K562 (cell line): ENCODE results near the gene ZNF48. TPM values are rescaled to one million over a fixed set of nuclear protein-coding genes. Genes with fewer than 3 reads are reported as not detected.

Experiments used
- ARNT ChIP-seq, 2 experiments: fragments of 450-650 bp; IDR thresholded peaks; 2 replicates each; pipeline ENCODE4 v1.6.1; 2016; ENCODE audit warnings: mild to moderate bottlenecking in 1 of 2
- CHD2 ChIP-seq: IDR thresholded peaks from 2 replicates; pipeline ENCODE4 v1.6.1; 2011; ENCODE audit warnings: low read depth, low read length
- CREB1 ChIP-seq, 2 experiments: sonication (generic) in 1 of 2; formaldehyde crosslinking in 1 of 2; IDR thresholded peaks; 2 replicates each; pipeline versions ENCODE4 v1.6.1 to v1.8.0; 2012 to 2022; ENCODE audit warnings: inconsistent platforms in 1 of 2, mild to moderate bottlenecking in 1 of 2, missing genetic modification reagents in 1 of 2, moderate library complexity in 1 of 2
- CXXC5 ChIP-seq: fragments of 250-450 bp; sonication (Bioruptor Pico); IDR thresholded peaks from 2 replicates; pipeline ENCODE4 v1.8.0; 2022; ENCODE audit warnings: inconsistent platforms, mild to moderate bottlenecking, moderate library complexity
- E2F1 ChIP-seq: sonication (generic); formaldehyde crosslinking; IDR thresholded peaks from 2 replicates; pipeline ENCODE4 v1.8.1; 2023; ENCODE audit warnings: mild to moderate bottlenecking, missing genetic modification reagents, moderate library complexity
- GABPA ChIP-seq: fragments of 200-800 bp; sonication (Bioruptor generic); conservative IDR thresholded peaks from 2 replicates; pipeline ENCODE4 v1.6.1; 2016; ENCODE audit warnings: low read depth, missing genetic modification characterization, missing compliant biosample characterization
- HINFP ChIP-seq: fragments of 450-650 bp; conservative IDR thresholded peaks from 2 replicates; pipeline ENCODE4 v1.6.1; 2016; ENCODE audit warnings: missing genetic modification characterization, low read depth, mild to moderate bottlenecking, control low read depth, missing compliant biosample characterization
- IRF2 ChIP-seq: sonication (generic); formaldehyde crosslinking; IDR thresholded peaks from 2 replicates; pipeline ENCODE4 v1.8.1; 2022; ENCODE audit warnings: mild to moderate bottlenecking, missing genetic modification reagents
- KAT2B ChIP-seq: IDR thresholded peaks from one replicate; pipeline ENCODE4 v1.6.1; 2012; ENCODE audit warnings: low read depth, mild to moderate bottlenecking, control low read depth, inconsistent platforms, low read length, moderate library complexity
- KDM5B ChIP-seq: fragments of 200-600 bp; sonication (generic); IDR thresholded peaks from 2 replicates; pipeline ENCODE4 v1.6.1; 2012; ENCODE audit warnings: low read depth, mild to moderate bottlenecking, moderate library complexity, low read length, control low read depth, inconsistent platforms; ENCODE audit not compliant: insufficient replicate concordance
- MTF1 ChIP-seq: fragments of 250-450 bp; sonication (Bioruptor Pico); IDR thresholded peaks from 2 replicates; pipeline ENCODE4 v1.9.0; 2021; ENCODE audit warnings: moderate library complexity, mild to moderate bottlenecking, inconsistent platforms, borderline replicate concordance
- PKNOX1 ChIP-seq: fragments of 450-650 bp; IDR thresholded peaks from 2 replicates; pipeline ENCODE4 v1.6.1; 2016
- POLR2H ChIP-seq: IDR thresholded peaks from 2 replicates; pipeline ENCODE4 v1.6.1; 2016; ENCODE audit warnings: missing genetic modification characterization, low read depth, mild to moderate bottlenecking, control low read depth, missing compliant biosample characterization, moderate library complexity
- RBBP5 ChIP-seq: fragments of 200-600 bp; sonication (generic); IDR thresholded peaks from 2 replicates; pipeline ENCODE4 v1.6.1; 2012; ENCODE audit warnings: borderline replicate concordance, mild to moderate bottlenecking, low read length, control low read depth, inconsistent platforms; ENCODE audit not compliant: insufficient read depth, poor library complexity, severe bottlenecking
- RBFOX2 ChIP-seq: fragments of 200-400 bp; formaldehyde crosslinking; IDR thresholded peaks from 2 replicates; pipeline ENCODE4 v1.6.1; 2017; ENCODE audit warnings: low read depth, mild to moderate bottlenecking, low read length, moderate library complexity
- SIRT6 ChIP-seq: IDR thresholded peaks from one replicate; pipeline ENCODE4 v1.6.1; 2012; ENCODE audit warnings: low read depth, mild to moderate bottlenecking, control low read depth, inconsistent platforms, low read length, moderate library complexity
- SRSF7 ChIP-seq: fragments of 200-400 bp; formaldehyde crosslinking; optimal IDR thresholded peaks from 2 replicates; pipeline ENCODE3; 2017; ENCODE audit warnings: mild to moderate bottlenecking, low read depth, low read length
- THAP7 ChIP-seq: fragments of 250-450 bp; sonication (Bioruptor Pico); IDR thresholded peaks from 2 replicates; pipeline ENCODE4 v1.5.0; 2021
- ZBTB7A ChIP-seq: IDR thresholded peaks from 2 replicates; pipeline ENCODE4 v1.6.1; 2011; ENCODE audit warnings: low read depth, mild to moderate bottlenecking, low read length, moderate library complexity, borderline replicate concordance; ENCODE audit not compliant: control insufficient read depth
- ZKSCAN3 ChIP-seq: fragments of 250-450 bp; sonication (Bioruptor Pico); IDR thresholded peaks from 2 replicates; pipeline ENCODE4 v1.4.0; 2020
- ZNF766 ChIP-seq: fragments of 200-800 bp; sonication (Bioruptor generic); conservative IDR thresholded peaks from 2 replicates; pipeline ENCODE4 v1.6.1; 2016; ENCODE audit warnings: missing genetic modification characterization, missing compliant biosample characterization
- polyA plus RNA-seq, 8 experiments: library from polyadenylated mRNA; depleted of rRNA in 4 of 8; stranded (reverse) in 5 of 8; unstranded in 3 of 8; fragments of >200 nt; fragmentation: Nextera tagmentation in 2 of 8; fragmentation: Illumina TruSeq in 1 of 8; extraction: Ambion mirVana in 2 of 8; extraction: Trizol in 1 of 8; gene quantifications; 2 replicates each; pipeline versions ENCODE4 v1.2.1 to v1.2.3, GENCODE V29; 2011 to 2014; ENCODE audit warnings: inconsistent platforms in 1 of 8, missing spikeins in 1 of 8
- total RNA-seq, 7 experiments: library from RNA; depleted of rRNA in 6 of 7; stranded (reverse); fragments of >200 nt in 6 of 7; fragmentation: Illumina TruSeq in 2 of 7; extraction: Trizol in 2 of 7; gene quantifications; 2 replicates each; pipeline versions ENCODE4 v1.2.1 to v1.2.3, GENCODE V29; 2011 to 2021; ENCODE audit warnings: low replicate concordance in 1 of 7

ZNF48 gene
- total and polyA plus RNA-seq, 9 of the 15 experiments (the other 6 are each of a cell fraction or from before 2014, with no cell fraction given): 0.38 to 11.6 (median 4.7) TPM

- TF ChIP-seq PKNOX1 (no peak), CHD2 (no peak), RBFOX2 (peak; percentile 60; the same call in 1 of the 2 replicates), THAP7 (CRISPR knock-in tag) (no peak), KDM5B (peak; percentile 45), HINFP (tag) (no peak), CXXC5 (CRISPR knock-in tag) (no peak), SIRT6 (no peak), SRSF7 (no peak), RBBP5 (peak; percentile 9), GABPA (no peak), KAT2B (no peak), ZKSCAN3 (CRISPR knock-in tag) (no peak), CREB1 (IDR thresholded peaks at IDR 0.05) (no peak), CREB1 (CRISPR knock-in tag; IDR thresholded peaks at IDR 0.05) (0 out of 2 replicates have a peak, but pooled peaks have one; percentile 8), POLR2H (no peak), ZBTB7A (peak; percentile 77; the same call in 1 of the 2 replicates), MTF1 (no peak), IRF2 (CRISPR knock-in tag) (no peak), ZNF766 (CRISPR knock-in tag) (0 out of 2 replicates have a peak, but pooled peaks have one; percentile 17), ARNT (IDR thresholded peaks at IDR 0.05) (no peak), E2F1 (CRISPR knock-in tag) (no peak)
Observed at GRCh38 chr16:30371248-30371816, 23.9 kb upstream of the ZNF48 start (continued).
